Measurements from ENCODE around the gene RNF145.

DNA sequence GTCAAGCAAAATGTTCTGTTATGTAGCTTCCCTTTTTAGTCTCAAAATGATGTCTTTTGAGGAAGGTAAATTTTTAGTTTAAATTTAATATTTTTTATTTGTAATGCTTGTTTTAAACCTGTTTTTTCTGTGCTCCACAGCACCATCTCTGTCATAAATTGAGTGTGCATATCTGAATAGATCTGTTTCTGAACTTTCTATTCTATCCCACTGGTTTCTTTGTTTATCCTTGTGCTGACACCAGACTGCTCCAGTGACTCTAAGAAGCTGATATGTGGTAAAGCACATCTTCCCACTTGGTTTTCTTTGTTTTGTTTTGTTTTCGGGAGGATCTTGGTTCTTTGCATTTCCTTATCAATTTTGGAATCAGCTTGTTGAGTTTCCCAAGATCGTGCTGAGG, 7.1 kb upstream of the RNF145 start:
- TF ChIP-seq POLR2A (IDR thresholded peaks at IDR 0.05; ENCODE audit: low read length) (no peak), GATA1 (IDR thresholded peaks at IDR 0.05; ENCODE audit: low read depth, low read length) (no peak)
